ENCODE results near the gene PRPF6.
"Not testable (repeated sequence)": the region's sequence is repeated elsewhere in the genome, so short reads cannot be mapped to it uniquely, and the experiment has no call there.

PRPF6 gene

GRCh38 chr20:63973636-63974401 lies 7.1 kb upstream of the PRPF6 start:
- DNase-seq (ENCODE audit: low read depth): peak; percentile 71

- DNase-seq (ENCODE audit: low read depth): no peak
These were observed 6.3 kb upstream of the PRPF6 start for GRCh38 chr20:63974402-63975200.

- DNase-seq (ENCODE audit: low read depth): not testable (repeated sequence)
These were observed 4.4 kb upstream of the PRPF6 start for GRCh38 chr20:63976511-63976910.

- DNase-seq (ENCODE audit: low read depth): no peak
These were observed 3.8 kb upstream of the PRPF6 start for GRCh38 chr20:63976980-63977738.

- DNase-seq (ENCODE audit: low read depth): peak; percentile 57
These were observed 3.1 kb upstream of the PRPF6 start for GRCh38 chr20:63977739-63978276.

- peak; percentile 49 for DNase-seq (ENCODE audit: low read depth)
These were observed 2.4 kb upstream of the PRPF6 start for GRCh38 chr20:63978319-63979228.

GRCh38 chr20:63979229-63979556 lies 1.7 kb upstream of the PRPF6 start:
- no peak for DNase-seq (ENCODE audit: low read depth)

- peak; percentile 79 for DNase-seq (ENCODE audit: low read depth)
These were observed 1.2 kb upstream of the PRPF6 start, which contains the start of gene SAMD10 for GRCh38 chr20:63979557-63980316. Gene SAMD10, minus strand, starts transcription at chr20:63979642. Its CDS starts 175 bp downstream, at chr20:63979467.

- DNase-seq (ENCODE audit: low read depth): no peak
These were observed 571 bp upstream of the PRPF6 start for GRCh38 chr20:63980317-63980805.

GRCh38 chr20:63982937-63983336 lies 2.0 kb downstream of the PRPF6 start:
- no peak for DNase-seq (ENCODE audit: low read depth)

GRCh38 chr20:64000906-64001305 lies 20.0 kb downstream of the PRPF6 start:
- no peak for DNase-seq (ENCODE audit: low read depth)

GRCh38 chr20:64001607-64002011 lies 20.7 kb downstream of the PRPF6 start:
- DNase-seq (ENCODE audit: low read depth): no peak

GRCh38 chr20:64003960-64004725 lies 23.2 kb downstream of the PRPF6 start:
- no peak for DNase-seq (ENCODE audit: low read depth)

- no peak for DNase-seq (ENCODE audit: low read depth)
These were observed 24.5 kb downstream of the PRPF6 start for GRCh38 chr20:64005394-64005793.

- DNase-seq (ENCODE audit: low read depth): no peak
These were observed 25.6 kb downstream of the PRPF6 start for GRCh38 chr20:64006490-64006889.

- DNase-seq (ENCODE audit: low read depth): no peak
These were observed 26.0 kb downstream of the PRPF6 start for GRCh38 chr20:64006902-64007301.

GRCh38 chr20:64009811-64010387 lies 29.0 kb downstream of the PRPF6 start:
- no peak for DNase-seq (ENCODE audit: low read depth)

- DNase-seq (ENCODE audit: low read depth): no peak
These were observed 29.8 kb downstream of the PRPF6 start for GRCh38 chr20:64010711-64011237.

GRCh38 chr20:64011366-64011779 lies 30.4 kb downstream of the PRPF6 start:
- DNase-seq (ENCODE audit: low read depth): no peak
